PC-9 (cell line): ENCODE results near the gene SHISA7. TPM values are rescaled to one million over a fixed set of nuclear protein-coding genes. Genes with fewer than 3 reads are reported as not detected.
A peak's percentile ranks its signal among the peaks of the same experiment; 100 is the strongest.

Experiments
- BruUV-seq: library from RNA; stranded (reverse); fragments of 400-500 nt; replicated peaks from 2 replicates; lab custom pipeline; 2021; lab: Mats Ljungman, UMichigan
- CTCF ChIA-PET: fragments of 300-600 bp; sonication (Branson Sonifier 250); formaldehyde crosslinking; loops from one replicate; lab custom pipeline; 2022; ENCODE audit warnings: antibody characterized with exemption; lab: Charles Lee
- POLR2A ChIA-PET: fragments of 300-600 bp; sonication (Branson Sonifier 250); formaldehyde crosslinking; loops from one replicate; lab custom pipeline; 2022; ENCODE audit warnings: antibody characterized with exemption; ENCODE audit not compliant: unreplicated experiment; lab: Charles Lee
- DNase-seq, 2 experiments: peaks; one replicate each; pipeline versions ENCODE4 v3.0.0 to v3.0.0-alpha.2; 2015 to 2022; ENCODE audit warnings: mixed read lengths in 1 of 2
- H2AFZ ChIP-seq: fragments of 200-600 bp; sonication (generic); 2 replicates; pipeline ENCODE4 v1.8.1; 2017; ENCODE audit warnings: antibody characterized with exemption
- H3F3A ChIP-seq: fragments of 200-600 bp; sonication (generic); 2 replicates; pipeline ENCODE4 v1.8.1; 2017; ENCODE audit warnings: antibody characterized with exemption, mild to moderate bottlenecking, low read depth; ENCODE audit not compliant: insufficient read depth
- H3K27ac ChIP-seq: fragments of 200-600 bp; sonication (generic); 2 replicates; pipeline ENCODE4 v1.6.1; 2016; ENCODE audit warnings: mixed run types
- H3K27me3 ChIP-seq: fragments of 200-600 bp; sonication (generic); 2 replicates; pipeline ENCODE4 v1.6.1; 2016; ENCODE audit warnings: low read depth, mixed run types; ENCODE audit not compliant: insufficient read depth
- H3K36me3 ChIP-seq: fragments of 200-600 bp; sonication (generic); 2 replicates; pipeline ENCODE4 v1.6.1; 2016; ENCODE audit warnings: low read depth, mixed run types
- H3K4me1 ChIP-seq: fragments of 200-600 bp; sonication (generic); replicated peaks from 2 replicates; pipeline ENCODE4 v1.6.1; 2016; ENCODE audit warnings: mixed run types; ENCODE audit not compliant: insufficient read depth
- H3K4me2 ChIP-seq: fragments of 200-600 bp; sonication (generic); 2 replicates; pipeline ENCODE4 v1.6.1; 2017; ENCODE audit warnings: mixed run types
- H3K4me3 ChIP-seq: fragments of 200-600 bp; sonication (generic); 2 replicates; pipeline ENCODE4 v1.6.1; 2016; ENCODE audit warnings: mixed run types
- H3K79me2 ChIP-seq: fragments of 200-600 bp; sonication (generic); 2 replicates; pipeline ENCODE4 v1.6.1; 2017; ENCODE audit warnings: low read depth, mixed run types
- H3K9me2 ChIP-seq: fragments of 200-600 bp; sonication (generic); 2 replicates; pipeline ENCODE4 v1.8.1; 2017; ENCODE audit warnings: mild to moderate bottlenecking; ENCODE audit not compliant: insufficient read depth
- H3K9me3 ChIP-seq: fragments of 200-600 bp; sonication (generic); 2 replicates; pipeline ENCODE4 v1.8.1; 2016; ENCODE audit warnings: low read depth; ENCODE audit not compliant: insufficient read depth
- H4K20me1 ChIP-seq: fragments of 200-600 bp; sonication (generic); 2 replicates; pipeline ENCODE4 v1.8.1; 2017; ENCODE audit not compliant: insufficient read depth
- EZH2 ChIP-seq: fragments of 200-600 bp; sonication (generic); IDR thresholded peaks from 2 replicates; pipeline ENCODE4 v1.8.0; 2017; ENCODE audit warnings: antibody characterized with exemption, low read depth
- intact Hi-C: fragments of 100-400 bp; cut with micrococcal nuclease; formaldehyde crosslinking; loops from one replicate; pipeline ENCODE4 v1.10.0; 2022; ENCODE audit not compliant: unreplicated experiment
- total RNA-seq: library from RNA; stranded (reverse); gene quantifications from 2 replicates; pipeline ENCODE4 v1.2.3, GENCODE V29; 2021
- TF ChIP-seq, protein P1 (sequence below): fragments of 200-600 bp; sonication (generic); conservative IDR thresholded peaks from 2 replicates; pipeline ENCODE4 v1.6.1; 2017; ENCODE audit warnings: mixed run types, antibody characterized with exemption, mild to moderate bottlenecking, moderate library complexity

SHISA7 gene
- total RNA-seq, 1 experiment from 2014 or later = not detected

DNA sequence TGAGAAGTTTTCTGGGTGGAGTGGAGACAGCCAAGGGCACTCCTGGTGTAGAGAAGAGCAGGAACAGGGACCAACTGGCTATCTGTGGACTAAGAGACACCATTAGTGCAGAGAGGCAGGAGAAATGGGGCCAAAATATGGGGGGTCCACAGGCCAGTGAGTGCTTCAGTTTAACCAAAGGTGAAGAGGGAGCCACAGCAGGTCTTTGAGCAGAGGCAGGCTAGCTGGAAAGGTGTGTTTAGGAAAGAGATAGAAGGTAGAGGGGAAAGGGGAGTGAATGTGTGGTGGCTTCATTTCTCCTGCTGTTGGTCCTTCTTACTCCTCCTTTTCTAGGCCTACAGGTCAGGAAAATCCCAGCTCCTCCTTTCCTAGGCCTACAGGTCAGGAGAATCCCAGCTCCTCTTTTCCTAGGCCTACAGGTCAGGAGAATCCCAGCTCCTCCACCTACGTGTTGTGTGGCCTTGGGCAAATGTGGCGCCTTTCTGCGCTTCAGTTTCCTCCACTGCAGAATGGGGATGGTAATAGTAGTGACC lies 60.5 kb downstream of the SHISA7 start:
- Histone ChIP-seq H2AFZ (no peak overlapping the region), H3K27ac (no peak overlapping the region), H3K9me3 (no peaks in the 10 kb centered on the region), H3K4me3 (peak overlapping the region; percentile 59), H4K20me1 (peaks cover 19% of the 10 kb centered on the region), H3K27me3 (no peaks in the 10 kb centered on the region), H3K4me1 (peaks cover 25% of the 10 kb centered on the region), H3K36me3 (peaks cover 18% of the 10 kb centered on the region), H3K79me2 (peaks cover 48% of the 10 kb centered on the region), H3K4me2 (peak overlapping the region; percentile 90), H3F3A (peaks cover 43% of the 10 kb centered on the region; the same call in 1 of the 2 replicates), H3K9me2 (no peaks in the 10 kb centered on the region)
- intact Hi-C loops = loop anchor here (10.0 kb wide), 1 partner anchor 218 kb away; the partner anchor contains the start of gene DNAAF3
- POLR2A ChIA-PET = interaction anchor here (0.6 to 0.8 kb wide), 2 partner anchors 12 to 233 kb away, joined by 4 to 26 read pairs; partner anchors contain the start of gene TNNT1
- TF ChIP-seq, protein P1, sequence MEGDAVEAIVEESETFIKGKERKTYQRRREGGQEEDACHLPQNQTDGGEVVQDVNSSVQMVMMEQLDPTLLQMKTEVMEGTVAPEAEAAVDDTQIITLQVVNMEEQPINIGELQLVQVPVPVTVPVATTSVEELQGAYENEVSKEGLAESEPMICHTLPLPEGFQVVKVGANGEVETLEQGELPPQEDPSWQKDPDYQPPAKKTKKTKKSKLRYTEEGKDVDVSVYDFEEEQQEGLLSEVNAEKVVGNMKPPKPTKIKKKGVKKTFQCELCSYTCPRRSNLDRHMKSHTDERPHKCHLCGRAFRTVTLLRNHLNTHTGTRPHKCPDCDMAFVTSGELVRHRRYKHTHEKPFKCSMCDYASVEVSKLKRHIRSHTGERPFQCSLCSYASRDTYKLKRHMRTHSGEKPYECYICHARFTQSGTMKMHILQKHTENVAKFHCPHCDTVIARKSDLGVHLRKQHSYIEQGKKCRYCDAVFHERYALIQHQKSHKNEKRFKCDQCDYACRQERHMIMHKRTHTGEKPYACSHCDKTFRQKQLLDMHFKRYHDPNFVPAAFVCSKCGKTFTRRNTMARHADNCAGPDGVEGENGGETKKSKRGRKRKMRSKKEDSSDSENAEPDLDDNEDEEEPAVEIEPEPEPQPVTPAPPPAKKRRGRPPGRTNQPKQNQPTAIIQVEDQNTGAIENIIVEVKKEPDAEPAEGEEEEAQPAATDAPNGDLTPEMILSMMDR = no peak
- TF ChIP-seq EZH2 = no peak
- no peak for DNase-seq
- CTCF ChIA-PET = interaction anchor here (1.5 kb wide), 1 partner anchor 81 kb away, joined by 10 read pairs; no protein-coding TSS in a partner anchor
- BruUV-seq = TSS peak; percentile 27

DNA sequence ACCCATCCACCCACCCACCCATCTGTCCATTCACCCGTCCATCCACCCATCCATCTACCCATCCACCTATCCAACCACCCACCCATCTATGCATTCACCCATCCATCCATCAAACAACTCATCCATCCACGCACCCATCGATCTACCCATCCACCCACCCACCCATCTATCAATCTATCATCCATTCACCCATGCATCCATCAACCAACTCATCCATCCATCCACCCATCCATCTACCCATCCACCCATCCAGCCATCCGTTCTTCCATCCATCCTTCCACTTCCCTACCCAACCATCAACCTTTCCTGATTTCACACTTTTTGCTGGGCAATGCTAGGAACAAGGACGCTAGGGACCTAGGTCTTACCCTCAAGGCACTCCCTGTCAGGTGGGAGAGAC lies 61.1 kb downstream of the SHISA7 start:
- H3F3A ChIP-seq = peaks cover 37% of the 10 kb centered on the region; the same call in 1 of the 2 replicates
- ChIA-PET POLR2A (interaction anchor here (0.6 kb wide), 1 partner anchor 13 kb away, joined by 26 read pairs; no protein-coding TSS in a partner anchor), CTCF (no interaction called here)
- TF ChIP-seq EZH2 = no peak
- TF ChIP-seq, protein P1 = no peak
- H3K36me3 ChIP-seq = peaks cover 12% of the 10 kb centered on the region
- no peak overlapping the region for H3K27ac ChIP-seq
- DNase-seq = no peak
- H3K27me3 ChIP-seq = no peaks in the 10 kb centered on the region
- H3K4me3 ChIP-seq = peak overlapping the region; percentile 59; the same call in 1 of the 2 replicates
- no peaks in the 10 kb centered on the region for H3K9me2 ChIP-seq
- H3K79me2 ChIP-seq = peaks cover 42% of the 10 kb centered on the region
- peak overlapping the region; percentile 90 for H3K4me2 ChIP-seq
- BruUV-seq = no TSS peak
- H3K9me3 ChIP-seq = no peaks in the 10 kb centered on the region
- intact Hi-C loops = loop anchor here (10.0 kb wide), 1 partner anchor 217 kb away; the partner anchor contains the start of gene DNAAF3
- H2AFZ ChIP-seq = no peak overlapping the region
- H3K4me1 ChIP-seq = peaks cover 19% of the 10 kb centered on the region
- H4K20me1 ChIP-seq = peaks cover 15% of the 10 kb centered on the region

DNA sequence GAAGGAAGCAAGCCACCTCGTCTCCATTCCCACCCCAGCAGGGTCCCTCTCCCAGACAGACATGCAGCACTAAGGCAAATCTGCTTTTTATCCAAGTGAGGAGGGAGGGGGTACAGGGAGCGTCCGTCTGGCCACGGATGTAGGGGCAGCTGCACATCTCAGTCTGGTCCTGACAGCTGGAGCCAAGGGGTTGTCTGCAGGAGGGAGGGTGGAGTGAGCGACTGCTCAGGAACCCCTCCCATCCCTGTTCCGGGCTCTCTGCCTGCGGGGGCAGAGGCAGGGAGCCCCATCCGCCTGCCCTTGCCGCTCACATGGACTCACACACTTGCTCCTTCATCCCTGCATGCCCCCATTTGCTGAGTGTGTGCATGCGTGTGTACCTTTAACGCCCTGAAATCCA lies 63.9 kb downstream of the SHISA7 start:
- ChIA-PET CTCF (no interaction called here), POLR2A (interaction anchor here (0.6 kb wide), 1 partner anchor 253 kb away, joined by 7 read pairs; no protein-coding TSS in a partner anchor)
- no peak for TF ChIP-seq EZH2
- TF ChIP-seq, protein P1 = no peak
- no peaks in the 10 kb centered on the region for H3K9me2 ChIP-seq
- peaks cover 15% of the 10 kb centered on the region for H4K20me1 ChIP-seq
- DNase-seq = no peak
- BruUV-seq = no TSS peak
- H3K27me3 ChIP-seq = no peaks in the 10 kb centered on the region
- no peak overlapping the region for H3K27ac ChIP-seq
- intact Hi-C loops = no loop called here
- H3K4me2 ChIP-seq = no peak overlapping the region
- no peak overlapping the region for H3K4me3 ChIP-seq
- 0 out of 2 replicates have a peak, but pooled peaks cover 6% of the 10 kb centered on the region for H3K36me3 ChIP-seq
- no peak overlapping the region for H2AFZ ChIP-seq
- peaks cover 40% of the 10 kb centered on the region; the same call in 1 of the 2 replicates for H3F3A ChIP-seq
- no peaks in the 10 kb centered on the region for H3K9me3 ChIP-seq
- peaks cover 22% of the 10 kb centered on the region for H3K79me2 ChIP-seq
- peaks cover 31% of the 10 kb centered on the region for H3K4me1 ChIP-seq

Other genes with a start within 250 kb of the SHISA7 start
- gene PTPRH, start 233.8 kb downstream of the SHISA7 start, total RNA-seq = 11.7 and 21.4 TPM in 2 replicates
- gene TMEM86B, start 214.5 kb downstream of the SHISA7 start, total RNA-seq = 18.1 and 18.4 TPM in 2 replicates
- 136 and 159 TPM in 2 replicates for gene PPP6R1, start 184.3 kb downstream of the SHISA7 start, total RNA-seq
- gene HSPBP1, start 163.2 kb downstream of the SHISA7 start, total RNA-seq = 66.2 and 79.6 TPM in 2 replicates
- 6.5 and 14.4 TPM in 2 replicates for gene BRSK1, start 159.3 kb downstream of the SHISA7 start, total RNA-seq
- not detected in 2 replicates for gene TMEM150B, start 118.0 kb downstream of the SHISA7 start, total RNA-seq
- 71.6 and 80.7 TPM in 2 replicates for gene KMT5C, start 103.4 kb downstream of the SHISA7 start, total RNA-seq
- 3.3 and 3.7 TPM in 2 replicates for gene COX6B2, start 88.6 kb downstream of the SHISA7 start, total RNA-seq
- 0.11 TPM in 1 of 2 replicates, not detected in the other for gene GARIN5B, start 80.0 kb downstream of the SHISA7 start, total RNA-seq
- gene IL11, start 72.8 kb downstream of the SHISA7 start, total RNA-seq = 4.1 and 6.6 TPM in 2 replicates
- not detected in 2 replicates for gene TMEM190, start 66.5 kb downstream of the SHISA7 start, total RNA-seq
- gene TMEM238, start 59.0 kb downstream of the SHISA7 start, total RNA-seq = 40.4 and 94.5 TPM in 2 replicates
- gene RPL28, start 57.4 kb downstream of the SHISA7 start, total RNA-seq = 2,433 and 2,547 TPM in 2 replicates
- gene UBE2S, start 35.5 kb downstream of the SHISA7 start, total RNA-seq = 359 and 395 TPM in 2 replicates
- gene ISOC2, start 18.3 kb upstream of the SHISA7 start, total RNA-seq = 92.4 and 113 TPM in 2 replicates
- 0.73 and 0.74 TPM in 2 replicates for gene C19orf85, start 21.5 kb upstream of the SHISA7 start, total RNA-seq
- gene ZNF628, start 33.3 kb upstream of the SHISA7 start, total RNA-seq = 17.7 and 19.3 TPM in 2 replicates
- 61.6 and 103 TPM in 2 replicates for gene NAT14, start 41.9 kb upstream of the SHISA7 start, total RNA-seq
- gene SSC5D, start 45.1 kb upstream of the SHISA7 start, total RNA-seq = 3.9 and 4.8 TPM in 2 replicates
- gene SBK2, start 93.8 kb upstream of the SHISA7 start, total RNA-seq = 3.5 and 3.9 TPM in 2 replicates
- gene SBK3, start 102.2 kb upstream of the SHISA7 start, total RNA-seq = 41.4 and 45.0 TPM in 2 replicates
- 49.0 TPM in 2 replicates for gene ZNF579, start 137.5 kb upstream of the SHISA7 start, total RNA-seq
- 25.2 and 25.4 TPM in 2 replicates for gene FIZ1, start 156.2 kb upstream of the SHISA7 start, total RNA-seq
- gene ZNF524, start 157.0 kb upstream of the SHISA7 start, total RNA-seq = 30.0 and 37.0 TPM in 2 replicates
- gene ZNF865, start 162.3 kb upstream of the SHISA7 start, total RNA-seq = 26.8 and 30.3 TPM in 2 replicates
- gene ZNF784, start 181.3 kb upstream of the SHISA7 start, total RNA-seq = 5.4 and 7.7 TPM in 2 replicates
- gene ZNF580, start 197.7 kb upstream of the SHISA7 start, total RNA-seq = 56.6 and 64.7 TPM in 2 replicates
- 53.5 and 81.9 TPM in 2 replicates for gene ZNF581, start 200.3 kb upstream of the SHISA7 start, total RNA-seq
- gene CCDC106, start 204.9 kb upstream of the SHISA7 start, total RNA-seq = 3.2 and 6.7 TPM in 2 replicates
- 252 and 323 TPM in 2 replicates for gene U2AF2, start 211.7 kb upstream of the SHISA7 start, total RNA-seq
- gene EPN1, start 231.9 kb upstream of the SHISA7 start, total RNA-seq = 232 and 274 TPM in 2 replicates